Skeletal muscle tissue (tissue), 4 donors: ENCODE data around the gene ZNF414. TPM values are rescaled to one million over a fixed set of nuclear protein-coding genes. Genes with fewer than 3 reads are reported as not detected.

ENCODE experiments used
- H3K27ac ChIP-seq: one replicate; pipeline ENCODE4 v1.7.0; 2013; ENCODE audit warnings: mild to moderate bottlenecking, low read depth, low read length, inconsistent platforms
- H3K27me3 ChIP-seq, 3 donors: one replicate each; pipeline ENCODE4 v1.7.0; 2013; ENCODE audit warnings: low read length in 3 of 3; ENCODE audit not compliant: control insufficient read depth in 3 of 3, insufficient read depth in 3 of 3
- H3K36me3 ChIP-seq, 3 donors: one replicate each; pipeline ENCODE4 v1.7.0; 2013; ENCODE audit warnings: low read length in 3 of 3; ENCODE audit not compliant: control insufficient read depth in 3 of 3, insufficient read depth in 3 of 3
- H3K4me1 ChIP-seq, 3 donors: one replicate each; pipeline ENCODE4 v1.7.0; 2013; ENCODE audit warnings: low read length in 3 of 3, mild to moderate bottlenecking in 3 of 3; ENCODE audit not compliant: control insufficient read depth in 3 of 3, insufficient read depth in 3 of 3
- H3K4me3 ChIP-seq, 3 donors: one replicate each; pipeline ENCODE4 v1.7.0; 2013; ENCODE audit warnings: low read length in 3 of 3
- H3K9ac ChIP-seq, 3 donors: one replicate each; pipeline ENCODE4 v1.7.0; 2013; ENCODE audit warnings: low read length in 3 of 3, mild to moderate bottlenecking in 3 of 3, moderate library complexity in 2 of 3, low read depth in 1 of 3
- H3K9me3 ChIP-seq, 3 donors: one replicate each; pipeline ENCODE4 v1.7.0; 2013; ENCODE audit warnings: low read length in 3 of 3; ENCODE audit not compliant: control insufficient read depth in 3 of 3
- total RNA-seq: library from RNA; depleted of rRNA; stranded (reverse); fragments of >200 nt; gene quantifications from one replicate; pipeline ENCODE4 v1.2.3, GENCODE V29; 2014
- donor health status: Osteomylitis.

The ZNF414 gene
- total RNA-seq, 1 donor from 2014 or later: 4.2 TPM

DNA sequence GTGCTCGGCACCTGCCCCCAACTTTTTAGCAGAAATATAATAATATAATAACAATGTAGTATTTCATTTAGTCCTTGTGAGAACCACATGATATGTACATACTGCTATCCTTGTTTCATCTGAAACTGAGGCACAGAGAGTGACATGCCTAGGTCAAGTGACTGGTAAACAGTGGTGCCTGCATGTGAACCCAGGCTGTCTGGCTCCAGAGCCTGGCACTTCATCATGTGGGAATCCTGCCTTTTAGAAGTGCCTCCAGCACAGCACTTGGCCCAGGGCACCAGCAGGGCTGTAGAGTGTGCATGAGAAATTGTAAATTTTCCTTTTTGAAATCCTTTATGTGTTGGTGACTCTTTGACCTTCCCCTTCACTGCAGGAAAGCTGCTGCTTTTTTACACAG lies 39.0 kb downstream of the ZNF414 start:
- no peaks in the 10 kb centered on the region for H3K27me3 ChIP-seq
- H3K9me3 ChIP-seq: no peaks in the 10 kb centered on the region
- H3K4me3 ChIP-seq: no peak overlapping the region
- peaks cover 49 to 61% (median 60%) of the 10 kb centered on the region in 3 donors for H3K36me3 ChIP-seq
- H3K4me1 ChIP-seq: peaks cover 14 to 18% (median 16%) of the 10 kb centered on the region in 3 donors
- no peak overlapping the region for H3K27ac ChIP-seq
- no peak overlapping the region for H3K9ac ChIP-seq

DNA sequence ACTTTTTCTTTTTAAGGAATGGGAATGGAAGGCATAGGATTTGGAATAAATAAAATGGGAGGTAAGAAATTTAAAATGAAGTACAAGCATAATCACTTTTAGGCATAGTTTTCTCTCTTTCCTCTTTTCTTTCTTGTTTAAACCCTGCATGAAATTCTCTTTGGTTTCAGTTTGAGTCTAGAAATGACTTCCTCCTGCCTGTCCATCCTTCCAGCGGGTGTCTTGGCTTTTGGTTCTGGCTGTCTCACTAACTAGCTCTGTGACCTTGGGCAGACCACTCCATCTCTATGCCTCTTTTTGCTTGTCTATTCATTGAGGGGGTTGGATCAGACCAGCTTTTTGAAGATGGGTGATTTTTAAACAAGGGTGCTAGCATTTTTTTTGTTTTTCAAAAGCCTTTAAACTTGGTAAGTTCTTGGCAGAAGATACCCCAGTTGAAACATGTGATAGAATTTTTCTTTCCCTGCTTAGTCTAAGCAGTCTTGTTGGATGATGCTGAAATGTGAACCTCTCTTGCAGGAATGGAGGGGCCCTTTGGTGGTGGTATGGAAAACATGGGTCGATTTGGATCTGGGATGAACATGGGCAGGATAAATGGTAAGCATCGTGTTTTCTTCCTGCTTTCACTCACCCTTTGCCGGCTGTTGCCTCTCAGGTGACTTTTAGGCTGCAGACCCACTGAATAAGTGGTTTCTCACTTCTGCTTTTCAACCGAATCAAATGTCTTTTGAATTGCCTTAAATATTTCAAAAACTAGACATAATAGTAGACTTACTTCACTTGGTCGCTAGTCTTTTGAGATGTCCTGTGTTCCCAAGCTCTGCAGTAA lies 40.1 kb downstream of the ZNF414 start:
- H3K4me1 ChIP-seq: peaks cover 10 to 16% (median 15%) of the 10 kb centered on the region in 3 donors

GRCh38 chr19:8469613-8470368 lies 44.2 kb downstream of the ZNF414 start:
- Histone ChIP-seq H3K4me3 (no peak overlapping the region), H3K27me3 (no peaks in the 10 kb centered on the region), H3K9ac (no peak overlapping the region), H3K27ac (no peak overlapping the region), H3K4me1 (no peaks in the 10 kb centered on the region), H3K9me3 (no peaks in the 10 kb centered on the region), H3K36me3 (peaks cover 66 to 78% (median 77%) of the 10 kb centered on the region in 3 donors)

More for the DNA sequence above, 40.1 kb downstream of the ZNF414 start:
- H3K9me3 ChIP-seq: no peaks in the 10 kb centered on the region
- peaks cover 60 to 69% (median 68%) of the 10 kb centered on the region in 3 donors for H3K36me3 ChIP-seq
- no peak overlapping the region for H3K9ac ChIP-seq
- no peak overlapping the region for H3K4me3 ChIP-seq
- H3K27ac ChIP-seq: no peak overlapping the region
- H3K27me3 ChIP-seq: no peaks in the 10 kb centered on the region

DNA sequence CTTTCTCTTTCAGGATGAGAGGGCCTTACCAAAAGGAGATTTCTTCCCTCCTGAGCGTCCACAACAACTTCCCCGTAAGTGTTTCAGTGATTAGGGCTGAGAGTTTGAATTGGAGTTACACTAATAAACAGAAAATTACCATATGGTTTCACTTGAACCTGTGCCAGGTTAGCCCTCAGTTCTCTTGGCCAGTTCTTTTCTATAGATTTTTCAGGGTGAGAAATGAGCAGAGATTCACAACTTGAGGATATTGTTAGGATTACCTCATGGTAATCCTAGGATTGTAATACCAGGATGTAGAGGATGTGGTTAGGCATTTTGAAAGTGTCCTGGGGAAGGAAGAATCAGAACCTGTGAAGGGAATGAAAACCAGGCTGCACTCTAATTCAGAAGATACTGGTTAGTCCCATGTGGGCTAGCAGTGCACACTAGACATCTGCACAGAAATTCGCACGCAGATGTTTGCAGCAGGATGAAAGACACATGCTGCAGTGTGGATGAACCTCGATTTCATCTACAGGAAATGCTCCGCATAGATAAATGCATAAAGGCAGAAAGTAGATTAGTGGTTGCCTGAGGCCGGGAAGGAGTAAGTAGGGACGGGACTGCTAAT lies 45.1 kb downstream of the ZNF414 start:
- Histone ChIP-seq H3K4me3 (no peak overlapping the region), H3K9me3 (no peaks in the 10 kb centered on the region), H3K27ac (no peak overlapping the region), H3K4me1 (no peaks in the 10 kb centered on the region), H3K27me3 (no peaks in the 10 kb centered on the region), H3K36me3 (peaks cover 64 to 76% (median 74%) of the 10 kb centered on the region in 3 donors), H3K9ac (no peak overlapping the region)

- Histone ChIP-seq H3K9ac (no peak overlapping the region), H3K27me3 (no peaks in the 10 kb centered on the region), H3K27ac (no peak overlapping the region), H3K4me3 (no peak overlapping the region), H3K36me3 (peaks cover 65 to 79% (median 77%) of the 10 kb centered on the region in 3 donors), H3K4me1 (peaks cover under 1 to 1% (median 1%) of the 10 kb centered on the region in 3 donors), H3K9me3 (no peaks in the 10 kb centered on the region)
Observed at GRCh38 chr19:8468124-8468523, 45.8 kb downstream of the ZNF414 start.

- Histone ChIP-seq H3K9me3 (no peaks in the 10 kb centered on the region), H3K36me3 (peaks cover 54 to 65% (median 64%) of the 10 kb centered on the region in 3 donors), H3K4me3 (no peak overlapping the region)
Observed at GRCh38 chr19:8466018-8466417, 47.9 kb downstream of the ZNF414 start.

DNA sequence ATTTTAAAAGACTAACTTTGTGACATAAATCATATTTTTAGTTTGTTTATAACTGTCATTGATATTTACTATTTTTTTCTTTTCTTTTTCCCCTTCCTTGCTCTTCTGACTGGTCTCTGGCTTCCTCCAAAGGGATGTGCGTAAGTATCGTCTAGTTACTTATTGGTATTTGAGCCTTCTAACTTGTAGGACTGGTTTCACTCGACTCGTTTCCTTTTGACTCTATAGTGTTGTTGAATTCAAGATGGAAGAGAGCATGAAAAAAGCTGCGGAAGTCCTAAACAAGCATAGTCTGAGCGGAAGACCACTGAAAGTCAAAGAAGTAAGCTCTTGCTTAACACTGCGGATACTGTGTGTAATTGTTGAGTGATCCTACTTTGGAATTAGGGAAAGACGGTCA lies 50.6 kb downstream of the ZNF414 start:
- Histone ChIP-seq H3K9ac (no peak overlapping the region), H3K9me3 (no peaks in the 10 kb centered on the region), H3K4me3 (no peak overlapping the region), H3K4me1 (peaks cover 41 to 46% (median 45%) of the 10 kb centered on the region in 3 donors), H3K27me3 (no peaks in the 10 kb centered on the region), H3K27ac (no peak overlapping the region), H3K36me3 (peaks cover 30 to 41% (median 40%) of the 10 kb centered on the region in 3 donors)

More at GRCh38 chr19:8466018-8466417, 47.9 kb downstream of the ZNF414 start:
- H3K27ac ChIP-seq: no peak overlapping the region
- no peaks in the 10 kb centered on the region for H3K27me3 ChIP-seq
- peaks cover 15 to 20% (median 20%) of the 10 kb centered on the region in 3 donors for H3K4me1 ChIP-seq
- H3K9ac ChIP-seq: no peak overlapping the region

- peaks cover 48 to 53% (median 53%) of the 10 kb centered on the region in 3 donors for H3K4me1 ChIP-seq
- no peak overlapping the region for H3K4me3 ChIP-seq
- no peak overlapping the region for H3K27ac ChIP-seq
- H3K9me3 ChIP-seq: no peaks in the 10 kb centered on the region
- no peaks in the 10 kb centered on the region for H3K27me3 ChIP-seq
- H3K9ac ChIP-seq: no peak overlapping the region
- peaks cover 26 to 38% (median 35%) of the 10 kb centered on the region in 3 donors for H3K36me3 ChIP-seq
Observed at GRCh38 chr19:8462571-8462970, 51.4 kb downstream of the ZNF414 start.

DNA sequence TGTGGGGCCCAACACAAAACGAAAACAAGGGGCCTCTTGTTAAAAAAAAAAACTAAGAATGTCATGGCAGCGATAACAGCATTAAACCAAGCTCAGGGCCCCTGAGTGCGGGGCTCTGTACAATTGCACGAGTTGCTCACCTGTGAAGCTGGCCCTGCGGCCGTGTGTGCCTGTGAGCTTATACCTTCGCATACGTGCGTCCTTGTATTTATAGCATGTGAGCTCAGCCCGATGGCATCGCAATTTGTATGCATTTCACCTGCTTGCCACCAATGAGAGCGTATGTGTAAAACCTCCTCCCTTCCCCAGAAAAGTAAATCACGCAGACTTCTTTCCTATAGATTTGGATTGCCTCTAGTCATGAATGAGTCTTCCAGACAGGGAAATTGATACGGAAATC lies 52.1 kb downstream of the ZNF414 start:
- peaks cover 22 to 32% (median 31%) of the 10 kb centered on the region in 3 donors for H3K36me3 ChIP-seq
- H3K4me3 ChIP-seq: peak overlapping the region in 1 of 3 donors; percentile 2
- H3K9me3 ChIP-seq: no peaks in the 10 kb centered on the region
- peaks cover 52 to 59% (median 58%) of the 10 kb centered on the region in 3 donors for H3K4me1 ChIP-seq
- no peaks in the 10 kb centered on the region for H3K27me3 ChIP-seq
- H3K27ac ChIP-seq: peak overlapping the region; percentile 8
- H3K9ac ChIP-seq: no peak overlapping the region
